GM23338 (cell line): ENCODE measurements around the gene TRMT10B.

Experiments used
- CREB1 ChIP-seq: fragments of 250-450 bp; sonication (Bioruptor Pico); IDR thresholded peaks from 2 replicates; pipeline ENCODE4 v1.5.0; 2020; ENCODE audit warnings: low read depth, mild to moderate bottlenecking, moderate library complexity
- CTCF ChIP-seq, 2 experiments: fragments of 200-600 bp in 1 of 2; sonication (generic) in 1 of 2; conservative IDR thresholded peaks; 2 replicates each; pipeline versions ENCODE4 v1.5.1 to v1.6.1; 2016 to 2017; ENCODE audit warnings: antibody characterized with exemption in 2 of 2, low read depth in 2 of 2, mild to moderate bottlenecking in 2 of 2, moderate library complexity in 1 of 2
- EZH2 ChIP-seq: fragments of 200-600 bp; sonication (generic); IDR thresholded peaks from one replicate; pipeline ENCODE4 v1.8.0; 2017; ENCODE audit warnings: antibody characterized with exemption, mild to moderate bottlenecking, low read depth; ENCODE audit not compliant: unreplicated experiment
- JUNB ChIP-seq: IDR thresholded peaks from one replicate; pipeline ENCODE4 v1.6.1; 2016; ENCODE audit warnings: antibody characterized with exemption; ENCODE audit not compliant: unreplicated experiment
- POLR2AphosphoS5 ChIP-seq: IDR thresholded peaks from 2 replicates; pipeline ENCODE4 v1.6.1; 2016; ENCODE audit warnings: antibody characterized with exemption, low read depth
- ZNF462 ChIP-seq: fragments of 250-450 bp; sonication (Bioruptor Pico); IDR thresholded peaks from 2 replicates; pipeline ENCODE4 v1.5.0; 2020; ENCODE audit warnings: mild to moderate bottlenecking, moderate library complexity

- TF ChIP-seq CTCF (conservative IDR thresholded peaks at IDR 0.05; ENCODE audit: low read depth in 2 of 2) (no peak), CREB1 (no peak), EZH2 (no peak), POLR2AphosphoS5 (no peak), JUNB (no peak), ZNF462 (CRISPR knock-in tag) (no peak)
Measured at GRCh38 chr9:37715260-37715659, 38.3 kb upstream of the TRMT10B start.
